Measurements from ENCODE around the gene ZNF276. TPM values are rescaled to one million over a fixed set of nuclear protein-coding genes. Genes with fewer than 3 reads are reported as not detected.
"Not testable (repeated sequence)": the region's sequence is repeated elsewhere in the genome, so short reads cannot be mapped to it uniquely, and the experiment has no call there.

ZNF276 gene
- total RNA-seq, 1 donor = 71.4 TPM

GRCh38 chr16:89695086-89695874 is 26.1 kb upstream of the ZNF276 start:
- no peak for DNase-seq (ENCODE audit: low read depth in 2 of 3, low spot score in 2 of 3)

GRCh38 chr16:89695875-89696669 is 25.3 kb upstream of the ZNF276 start:
- no peak for DNase-seq (ENCODE audit: low read depth in 2 of 3, low spot score in 2 of 3)

GRCh38 chr16:89696670-89697128 is 24.6 kb upstream of the ZNF276 start:
- peak in 1 of 3 donors; percentile 70 for DNase-seq (ENCODE audit: low read depth in 2 of 3, low spot score in 2 of 3)

DNA sequence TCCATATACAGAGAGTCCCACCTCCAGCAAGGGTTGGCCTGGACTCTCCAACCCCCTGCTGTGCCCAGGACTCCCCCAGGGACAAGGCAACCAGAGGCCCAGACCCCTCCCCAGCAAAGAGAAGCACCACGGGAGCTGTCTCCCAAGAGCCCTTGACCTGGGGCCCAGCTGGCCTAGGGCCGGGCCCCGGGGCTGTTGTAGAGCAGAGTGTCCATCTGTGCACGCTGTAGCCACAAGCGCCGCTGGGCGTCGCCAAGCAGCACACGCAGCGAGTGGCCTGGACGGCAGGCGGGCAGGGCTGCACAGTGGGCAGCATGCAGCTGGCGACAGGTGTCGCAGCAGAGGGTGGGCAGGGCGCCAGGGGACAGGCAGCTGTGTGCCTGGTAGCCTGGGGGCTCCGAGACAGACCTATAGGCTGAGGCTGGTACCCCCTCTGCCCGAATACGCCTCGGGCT is 24.1 kb upstream of the ZNF276 start:
- no peak for DNase-seq (ENCODE audit: low read depth in 2 of 3, low spot score in 2 of 3)

- no peak for DNase-seq (ENCODE audit: low read depth in 2 of 3, low spot score in 2 of 3)
Measured at GRCh38 chr16:89697616-89698331, 23.6 kb upstream of the ZNF276 start.

DNA sequence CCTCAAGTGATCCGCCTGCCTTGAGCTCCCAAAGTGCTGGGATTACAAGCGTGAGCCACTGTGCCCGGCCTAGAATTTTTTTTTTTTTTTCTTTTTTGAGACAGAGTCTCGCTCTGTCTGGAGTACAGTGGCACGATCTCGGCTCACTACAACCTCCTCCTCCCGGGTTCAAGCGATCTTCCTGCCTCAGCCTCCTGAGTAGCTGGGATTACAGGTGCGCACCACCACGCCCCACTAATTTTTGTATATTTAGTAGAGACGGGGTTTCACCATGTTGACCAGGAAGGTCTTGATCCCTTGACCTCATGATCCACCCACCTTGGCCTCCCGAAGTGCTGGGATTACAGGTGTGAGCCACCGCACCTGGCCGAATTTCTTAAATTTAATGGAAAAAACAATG is 22.6 kb upstream of the ZNF276 start:
- not testable (repeated sequence) for DNase-seq (ENCODE audit: low read depth in 2 of 3, low spot score in 2 of 3)

DNA sequence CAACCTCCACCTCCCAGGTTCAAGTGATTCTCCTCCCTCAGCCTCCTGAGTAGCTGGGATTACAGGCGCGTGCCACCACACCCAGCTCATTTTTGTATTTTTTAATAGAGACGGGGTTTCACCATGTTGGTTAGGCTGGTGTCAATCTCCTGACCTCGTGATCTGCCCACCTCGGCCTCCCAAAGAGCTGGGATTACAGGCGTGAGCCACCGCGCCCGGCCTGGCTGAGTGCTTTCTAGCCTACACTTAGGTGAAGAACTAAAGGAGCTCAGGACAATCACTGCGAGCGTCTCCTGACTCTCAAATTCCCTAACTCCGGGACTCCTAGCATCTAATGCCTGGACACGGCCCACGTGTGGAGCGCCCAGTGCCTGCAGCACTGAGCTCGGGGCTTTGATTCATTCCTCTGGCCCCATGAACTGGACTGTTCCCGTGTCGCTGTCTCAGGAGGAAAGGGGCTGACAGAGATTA is 21.7 kb upstream of the ZNF276 start:
- not testable (repeated sequence) for DNase-seq (ENCODE audit: low read depth in 2 of 3, low spot score in 2 of 3)

- peak; percentile 91 to 97 (median 96) for DNase-seq (ENCODE audit: low read depth in 2 of 3, low spot score in 2 of 3)
Measured at GRCh38 chr16:89700100-89700648, 21.2 kb upstream of the ZNF276 start.

DNA sequence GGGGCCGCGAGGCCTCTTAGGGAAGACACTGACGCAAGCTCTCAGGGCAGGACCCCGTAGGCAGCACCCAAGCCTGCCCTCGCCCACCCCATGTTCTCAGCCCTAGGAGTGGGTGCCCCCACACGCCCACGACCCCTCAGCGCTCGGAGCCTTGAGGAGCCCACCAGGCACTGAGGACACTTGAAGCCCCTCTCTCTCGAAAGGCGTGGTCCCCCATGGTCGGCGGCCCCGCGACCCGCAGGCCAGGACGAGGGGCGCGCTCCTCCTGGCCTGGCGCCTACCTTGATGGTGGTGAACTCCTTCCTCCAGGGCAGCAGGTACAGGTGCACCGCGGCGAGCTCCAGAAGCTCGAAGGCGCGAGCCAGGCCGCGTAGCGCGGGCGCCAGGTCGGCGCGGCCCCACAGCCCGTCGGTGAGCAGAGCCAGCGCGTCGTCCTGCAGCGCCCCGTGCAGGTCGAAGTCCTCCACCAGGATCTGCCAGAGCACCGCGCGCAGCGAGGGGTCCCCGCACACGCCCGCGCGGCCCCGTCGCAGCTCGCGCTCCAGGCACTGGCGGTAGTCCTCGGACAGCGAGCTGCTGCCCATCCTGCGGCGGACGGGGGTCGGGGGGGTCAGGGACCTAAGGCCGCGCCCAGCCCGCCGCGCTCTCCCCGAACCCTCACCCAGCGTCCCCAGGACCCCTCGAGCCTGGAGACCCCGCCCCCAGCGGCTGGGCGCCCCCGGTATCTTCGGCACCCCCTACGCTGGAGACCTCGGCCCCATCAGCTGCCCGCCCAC is 20.5 kb upstream of the ZNF276 start:
- DNase-seq (ENCODE audit: low read depth in 2 of 3, low spot score in 2 of 3) = peak; percentile 54 to 69 (median 56)

- peak; percentile 95 to 97 (median 96) for DNase-seq (ENCODE audit: low read depth in 2 of 3, low spot score in 2 of 3)
Measured at GRCh38 chr16:89701425-89702406, 19.6 kb upstream of the ZNF276 start, which contains the start of gene SPATA2L. Gene SPATA2L (minus strand): TSS chr16:89701705. CDS start chr16:89701232, 473 bp downstream.

GRCh38 chr16:89704281-89704680 is 17.1 kb upstream of the ZNF276 start:
- no peak for DNase-seq (ENCODE audit: low read depth in 2 of 3, low spot score in 2 of 3)

GRCh38 chr16:89705006-89705405 is 16.3 kb upstream of the ZNF276 start:
- DNase-seq (ENCODE audit: low read depth in 2 of 3, low spot score in 2 of 3) = no peak

DNA sequence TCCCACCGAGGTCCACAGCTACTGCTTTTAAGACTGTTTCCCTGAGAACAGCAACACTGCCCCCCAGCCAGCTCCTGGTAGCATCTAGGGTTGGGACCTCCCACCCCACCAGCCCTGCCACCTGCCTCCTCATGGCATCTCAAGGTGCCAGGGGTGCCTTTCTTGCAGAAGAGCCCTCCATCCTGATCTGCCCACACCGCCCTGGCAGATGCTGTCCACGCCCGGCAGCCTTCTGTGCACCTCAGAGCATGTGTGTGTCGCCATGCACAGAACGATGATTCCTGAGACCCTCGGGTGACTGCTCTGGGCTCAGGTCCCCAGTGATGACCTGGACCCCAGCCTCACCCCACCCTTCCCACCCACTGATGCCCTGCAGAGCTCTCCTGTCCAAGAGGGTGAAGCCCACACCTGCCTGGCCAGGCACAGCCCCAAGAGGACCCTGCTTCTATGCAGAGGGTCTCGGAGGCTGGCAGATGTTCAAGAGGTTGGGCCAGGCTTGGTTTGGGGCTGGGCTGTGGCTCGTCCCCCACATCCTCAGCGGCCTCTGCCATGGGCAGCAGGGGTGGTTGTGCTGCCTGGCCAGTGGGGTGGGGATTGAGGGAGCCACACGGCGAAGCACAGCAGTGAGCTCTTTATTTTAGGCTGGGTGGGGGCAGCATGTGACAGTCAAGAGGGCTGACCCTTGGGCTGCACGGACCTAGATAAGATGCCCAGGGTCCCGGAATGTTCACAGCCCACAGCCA is 14.6 kb upstream of the ZNF276 start:
- DNase-seq (ENCODE audit: low read depth in 2 of 3, low spot score in 2 of 3) = no peak

- DNase-seq (ENCODE audit: low read depth in 2 of 3, low spot score in 2 of 3) = no peak
Measured at GRCh38 chr16:89707695-89708094, 13.6 kb upstream of the ZNF276 start.

DNA sequence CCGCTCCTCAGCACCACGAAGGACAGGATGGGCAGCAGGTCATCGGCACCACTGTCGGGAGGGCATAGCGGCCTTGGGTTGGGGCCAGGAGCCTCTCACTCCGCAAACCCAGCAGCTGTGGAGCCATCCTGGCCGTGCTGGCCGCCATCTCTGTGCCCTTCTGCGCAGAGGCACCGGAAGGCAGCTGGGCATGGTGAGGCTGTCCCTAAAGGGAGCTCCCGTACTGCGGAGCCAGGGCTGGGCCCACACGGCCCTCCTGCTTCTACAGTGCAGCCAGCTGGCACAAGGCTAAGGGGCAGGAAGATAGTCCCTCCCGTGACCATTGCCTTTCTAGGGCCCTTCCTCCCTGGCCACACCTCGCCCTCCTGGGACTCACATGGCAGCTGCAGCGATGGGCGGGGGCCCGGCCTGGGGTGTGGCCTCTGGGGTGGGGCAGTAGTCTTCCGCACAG is 12.8 kb upstream of the ZNF276 start:
- DNase-seq (ENCODE audit: low read depth in 2 of 3, low spot score in 2 of 3) = no peak

- no peak for DNase-seq (ENCODE audit: low read depth in 2 of 3, low spot score in 2 of 3)
Measured at GRCh38 chr16:89709166-89709565, 12.2 kb upstream of the ZNF276 start.

- DNase-seq (ENCODE audit: low read depth in 2 of 3, low spot score in 2 of 3) = no peak
Measured at GRCh38 chr16:89709716-89710432, 11.5 kb upstream of the ZNF276 start.

All from hematopoietic multipotent progenitor cell (in vitro differentiated cells).